ENCODE measurements around the gene CHURC1.

CHURC1 gene

GRCh38 chr14:64956697-64957406, 42.6 kb downstream of the CHURC1 start:
- no peak for ATAC-seq

GRCh38 chr14:64958201-64958600, 43.9 kb downstream of the CHURC1 start:
- no peak for ATAC-seq

- ATAC-seq: no peak
These were observed 44.5 kb downstream of the CHURC1 start for GRCh38 chr14:64958743-64959142.

- ATAC-seq: no peak
These were observed 46.6 kb downstream of the CHURC1 start for GRCh38 chr14:64960762-64961276.

GRCh38 chr14:64963611-64964010, 49.4 kb downstream of the CHURC1 start:
- no peak for ATAC-seq

GRCh38 chr14:64965356-64966000, 51.2 kb downstream of the CHURC1 start:
- ATAC-seq: no peak

- no peak for ATAC-seq
These were observed 52.7 kb downstream of the CHURC1 start for GRCh38 chr14:64966976-64967375.

- no peak for ATAC-seq
These were observed 53.9 kb downstream of the CHURC1 start for GRCh38 chr14:64968167-64968566.

- ATAC-seq: no peak
These were observed 54.4 kb downstream of the CHURC1 start for GRCh38 chr14:64968651-64969050.

GRCh38 chr14:64970041-64970440, 55.8 kb downstream of the CHURC1 start:
- ATAC-seq: no peak

GRCh38 chr14:64970776-64971477, 56.7 kb downstream of the CHURC1 start:
- ATAC-seq: no peak

- ATAC-seq: no peak
These were observed 57.3 kb downstream of the CHURC1 start for GRCh38 chr14:64971491-64971942.

- ATAC-seq: peak; percentile 67 to 68
These were observed 57.9 kb downstream of the CHURC1 start, which contains the start of gene RAB15 for GRCh38 chr14:64971943-64972791. Gene RAB15 (minus strand): TSS chr14:64972336. CDS start chr14:64972076, 260 bp downstream.

- no peak for ATAC-seq
These were observed 58.8 kb downstream of the CHURC1 start for GRCh38 chr14:64973026-64973442.

GRCh38 chr14:64973826-64974225, 59.6 kb downstream of the CHURC1 start:
- no peak for ATAC-seq

GRCh38 chr14:64974563-64974962, 60.3 kb downstream of the CHURC1 start:
- no peak for ATAC-seq

GRCh38 chr14:64979336-64980074, 65.2 kb downstream of the CHURC1 start:
- no peak for ATAC-seq

- ATAC-seq: no peak
These were observed 69.4 kb downstream of the CHURC1 start for GRCh38 chr14:64983439-64984310.

All from activated CD4-positive, CD25-positive, alpha-beta regulatory T cell treated with anti-CD3 and anti-CD28 coated beads, Interleukin-2, amount 50 U/mL, for 24 hours (primary cell).